NT2/D1 (cell line): Measurements from ENCODE around the gene LCE1B.

Source experiments
- DNase-seq: peaks from one replicate; pipeline ENCODE4 v3.0.0-alpha.2; 2011; ENCODE audit warnings: low read depth, low spot score
- H3K27me3 ChIP-seq: 2 replicates; pipeline ENCODE4 v1.6.0; 2011; ENCODE audit warnings: mild to moderate bottlenecking; ENCODE audit not compliant: insufficient read length, insufficient read depth
- H3K36me3 ChIP-seq: 2 replicates; pipeline ENCODE4 v1.6.1; 2011; ENCODE audit warnings: mild to moderate bottlenecking, low read length, mixed read lengths; ENCODE audit not compliant: insufficient read depth, insufficient read length
- H3K4me1 ChIP-seq: 2 replicates; pipeline ENCODE4 v1.5.1; 2011; ENCODE audit not compliant: insufficient read depth, insufficient read length
- H3K4me3 ChIP-seq: 2 replicates; pipeline ENCODE4 v1.5.1; 2011; ENCODE audit warnings: low read depth; ENCODE audit not compliant: insufficient read length
- H3K9ac ChIP-seq: 2 replicates; pipeline ENCODE4 v1.6.0; 2011; ENCODE audit warnings: low read depth; ENCODE audit not compliant: insufficient read length
- H3K9me3 ChIP-seq: 2 replicates; pipeline ENCODE4 v1.5.1; 2011; ENCODE audit warnings: mild to moderate bottlenecking, low read length; ENCODE audit not compliant: insufficient read depth
- SUZ12 ChIP-seq: IDR thresholded peaks from 2 replicates; pipeline ENCODE4 v1.6.1; 2011; ENCODE audit not compliant: insufficient read length, insufficient read depth; ENCODE audit errors: extremely low read depth
- YY1 ChIP-seq: IDR thresholded peaks from 2 replicates; pipeline ENCODE4 v1.6.1; 2011; ENCODE audit not compliant: insufficient read length, insufficient read depth
- ZNF274 ChIP-seq: IDR thresholded peaks from 2 replicates; pipeline ENCODE4 v1.6.1; 2011; ENCODE audit warnings: mild to moderate bottlenecking, low read depth, low read length

LCE1B gene

GRCh38 chr1:152860129-152860528 lies 48.4 kb downstream of the LCE1B start:
- no peaks in the 10 kb centered on the region for H3K9me3 ChIP-seq
- H3K27me3 ChIP-seq = no peaks in the 10 kb centered on the region
- DNase-seq = no peak
- no peak overlapping the region for H3K9ac ChIP-seq
- H3K4me3 ChIP-seq = no peak overlapping the region
- H3K4me1 ChIP-seq = no peaks in the 10 kb centered on the region
- no peaks in the 10 kb centered on the region for H3K36me3 ChIP-seq
- no peak for TF ChIP-seq ZNF274
- no peak for TF ChIP-seq YY1
- TF ChIP-seq SUZ12 = no peak

GRCh38 chr1:152861374-152861773 lies 49.6 kb downstream of the LCE1B start:
- H3K4me3 ChIP-seq = no peak overlapping the region
- no peaks in the 10 kb centered on the region for H3K36me3 ChIP-seq
- no peaks in the 10 kb centered on the region for H3K27me3 ChIP-seq
- H3K4me1 ChIP-seq = no peaks in the 10 kb centered on the region
- no peaks in the 10 kb centered on the region for H3K9me3 ChIP-seq
- no peak overlapping the region for H3K9ac ChIP-seq
- TF ChIP-seq ZNF274 (no peak), SUZ12 (no peak), YY1 (no peak)
- DNase-seq = no peak
